NCI-H187 (cell line): ENCODE measurements around the gene CUL4A.
A peak's percentile ranks its signal among the peaks of the same experiment; 100 is the strongest.

Experiments
- DNase-seq, 2 experiments: peaks; one replicate each; lab custom pipeline; 2025; lab: John Stamatoyannopoulos, UW

The CUL4A gene

GRCh38 chr13:113208421-113209335 is 735 bp upstream of the CUL4A start, which contains the start of gene PCID2:
TSS of gene PCID2 (minus strand) at chr13:113208669. CDS start at chr13:113208634, 35 bp downstream.
- DNase-seq = peak; percentile 88 to 95

- DNase-seq = peak in 1 of 2 experiments; percentile 58
Measured at GRCh38 chr13:113209759-113210421, 477 bp downstream of the CUL4A start.

DNA sequence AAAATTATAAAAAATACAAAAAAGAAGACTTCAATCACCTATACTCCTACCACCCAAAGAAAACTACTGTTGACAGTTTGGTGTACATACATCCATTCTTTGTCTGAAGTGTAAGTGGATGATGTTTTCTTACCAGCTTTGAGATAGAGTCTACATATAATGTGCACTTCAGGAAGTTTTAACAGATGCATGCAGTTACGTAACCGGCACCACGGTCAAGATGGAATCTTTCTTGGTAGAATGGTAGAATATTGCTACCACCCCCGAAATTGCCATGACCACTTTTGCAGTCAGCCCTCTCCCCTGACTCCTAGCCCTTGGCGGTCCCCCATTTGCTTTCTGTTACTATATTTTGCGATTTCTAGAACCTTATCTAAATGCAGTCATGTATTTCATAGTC is 1.4 kb downstream of the CUL4A start:
- DNase-seq = no peak

GRCh38 chr13:113211774-113212173 is 2.4 kb downstream of the CUL4A start:
- no peak for DNase-seq

DNA sequence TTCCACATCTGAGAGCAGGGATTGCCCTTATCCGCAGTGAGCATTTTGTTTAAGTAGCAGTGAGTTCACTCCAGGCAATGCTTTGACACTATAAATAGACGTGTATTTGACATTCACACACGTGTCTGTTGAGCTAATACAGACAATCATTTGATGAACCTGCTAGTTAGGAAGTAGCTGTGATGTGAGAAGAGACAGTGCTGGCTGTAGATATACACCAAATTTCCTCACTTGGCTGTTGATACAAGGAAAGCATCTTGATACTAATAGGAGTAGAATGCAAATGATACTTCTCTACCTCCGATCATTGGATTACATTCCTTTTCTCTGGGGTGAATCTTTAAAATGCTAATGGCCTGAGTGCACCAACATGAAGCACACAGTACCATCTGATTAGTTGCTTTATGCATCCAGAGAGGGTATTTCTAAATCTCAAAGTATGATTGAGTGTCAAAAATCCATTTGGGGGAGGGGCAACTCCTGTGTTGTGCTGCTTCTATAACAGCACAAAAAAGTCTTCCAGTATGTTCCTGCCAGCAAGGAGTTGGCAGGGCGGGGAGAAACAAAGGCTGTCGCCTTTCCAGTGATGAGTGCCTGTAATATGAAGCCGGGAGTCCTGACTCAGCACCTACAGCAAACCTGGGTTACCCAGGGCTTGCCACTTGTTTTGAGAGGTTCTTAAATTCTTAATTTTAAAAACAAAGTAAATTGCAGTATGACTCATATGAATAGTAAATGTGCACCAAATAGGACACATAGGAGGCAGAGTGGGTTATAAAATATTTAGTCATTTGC is 7.0 kb downstream of the CUL4A start:
- peak; percentile 67 to 83 for DNase-seq

- no peak for DNase-seq
Measured at GRCh38 chr13:113218586-113218985, 9.2 kb downstream of the CUL4A start.

DNA sequence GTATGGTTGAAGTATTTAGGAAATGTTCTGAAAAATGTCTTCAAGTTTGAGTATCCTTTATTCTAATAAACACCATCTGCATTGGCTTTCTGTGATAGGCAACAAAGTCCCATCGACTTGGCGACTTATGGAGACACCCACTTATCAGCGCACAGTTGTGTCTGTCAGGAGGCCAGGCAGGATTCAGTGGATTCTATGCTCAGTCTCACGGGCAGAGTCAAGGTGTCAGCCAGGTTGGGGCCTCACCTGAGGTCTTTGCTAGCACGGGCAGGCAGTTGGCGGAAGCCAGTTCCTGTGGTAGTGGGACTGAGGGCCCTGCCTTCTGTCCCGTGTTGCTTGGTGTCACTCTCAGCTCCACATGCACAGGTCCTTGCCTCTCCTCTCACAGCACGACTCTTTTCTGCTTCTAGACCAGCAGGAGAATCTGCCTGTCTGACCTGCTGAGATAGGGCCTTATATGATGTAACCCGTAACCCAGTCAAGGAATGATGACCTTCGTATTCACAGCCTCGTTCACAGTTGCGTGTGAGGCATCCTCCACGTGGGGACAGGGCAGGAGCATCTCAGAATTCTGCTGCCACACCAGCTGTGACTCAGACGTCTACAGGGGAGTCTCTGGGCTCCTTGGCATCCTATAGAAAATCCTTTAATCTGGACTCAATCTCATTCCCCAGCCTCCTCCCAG is 10.0 kb downstream of the CUL4A start:
- no peak for DNase-seq

GRCh38 chr13:113220141-113220598 is 10.8 kb downstream of the CUL4A start:
- no peak for DNase-seq

DNA sequence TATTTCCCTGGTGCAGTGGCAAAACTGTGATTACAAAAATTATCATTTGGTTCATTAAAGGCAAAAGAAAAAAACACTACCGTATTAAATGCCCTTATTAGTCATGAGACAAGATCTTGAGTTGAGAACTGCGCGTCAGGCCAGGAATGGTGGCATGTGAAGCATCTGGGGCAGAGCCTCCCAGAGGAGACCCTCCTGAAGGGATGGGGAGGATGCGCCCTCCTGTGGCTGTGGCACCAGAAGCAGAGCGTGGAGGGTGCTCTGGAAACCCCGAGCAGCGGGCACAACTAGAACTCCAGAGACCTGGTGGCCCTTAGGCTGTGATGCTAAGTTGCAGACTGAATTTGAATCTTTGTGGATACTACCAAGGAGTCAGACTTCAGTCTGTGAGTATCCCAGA is 11.5 kb downstream of the CUL4A start:
- DNase-seq = no peak

- DNase-seq = no peak
Measured at GRCh38 chr13:113223070-113223469, 13.7 kb downstream of the CUL4A start.

DNA sequence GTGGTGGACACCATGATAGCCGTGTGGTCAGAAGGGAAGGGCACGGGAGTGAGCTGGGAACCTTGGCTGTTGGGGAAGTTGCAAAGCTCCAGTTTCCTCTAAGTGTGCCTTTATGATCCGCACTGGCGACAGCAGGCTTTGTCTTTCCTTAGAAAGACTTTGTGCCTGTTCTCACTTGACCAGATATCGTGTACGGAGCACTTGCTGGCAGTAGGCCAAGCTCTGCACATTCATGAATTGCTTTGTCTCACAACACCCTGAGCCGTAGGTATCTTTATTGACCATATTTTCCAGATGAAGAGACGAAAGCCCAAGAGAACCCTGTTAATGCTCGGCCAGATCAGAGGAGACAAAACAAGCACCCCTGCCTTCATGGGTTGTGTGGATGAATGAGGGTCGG is 15.1 kb downstream of the CUL4A start:
- no peak for DNase-seq

- no peak for DNase-seq
Measured at GRCh38 chr13:113225515-113225914, 16.1 kb downstream of the CUL4A start.

- DNase-seq = no peak
Measured at GRCh38 chr13:113226873-113227450, 17.5 kb downstream of the CUL4A start.

- DNase-seq = no peak
Measured at GRCh38 chr13:113229161-113229560, 19.7 kb downstream of the CUL4A start.

- no peak for DNase-seq
Measured at GRCh38 chr13:113229791-113230190, 20.4 kb downstream of the CUL4A start.

GRCh38 chr13:113231306-113232207 is 22.1 kb downstream of the CUL4A start:
- no peak for DNase-seq

DNA sequence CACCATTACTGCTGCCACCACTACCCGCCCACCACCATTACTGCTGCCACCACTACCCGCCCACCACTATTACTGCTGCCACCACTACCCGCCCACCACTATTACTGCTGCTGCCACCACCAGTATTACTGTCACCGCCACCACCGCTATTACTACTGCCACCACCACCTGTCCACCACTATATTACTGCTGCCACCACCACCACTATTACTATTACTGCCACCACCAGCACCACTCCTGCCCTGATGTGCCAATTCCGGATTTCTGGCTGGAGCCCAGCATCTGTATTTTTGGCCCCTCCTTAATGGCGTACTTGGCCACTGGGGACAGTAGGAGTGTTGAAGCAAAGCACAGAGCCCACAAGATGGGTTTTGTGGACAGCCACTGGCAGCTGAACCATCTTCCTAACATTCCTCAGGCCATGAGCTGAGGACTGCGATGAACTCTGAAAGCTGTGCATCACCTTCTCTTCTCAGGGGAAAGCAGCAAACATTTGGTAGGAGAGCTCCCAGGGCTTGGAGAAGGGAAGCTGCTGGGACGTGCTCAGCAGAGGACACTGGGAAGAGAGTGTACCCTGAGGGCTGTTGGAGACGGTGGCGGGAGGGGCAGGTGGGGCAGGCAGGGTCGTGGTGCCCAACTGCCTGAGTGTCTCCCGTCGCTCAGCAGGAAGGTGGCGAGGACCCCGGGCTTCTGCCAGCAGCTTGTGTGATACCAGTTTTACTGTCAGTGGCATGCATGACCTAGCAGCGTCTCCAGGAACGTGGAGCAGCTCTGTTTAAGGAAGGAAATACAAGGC is 23.0 kb downstream of the CUL4A start:
- no peak for DNase-seq

DNA sequence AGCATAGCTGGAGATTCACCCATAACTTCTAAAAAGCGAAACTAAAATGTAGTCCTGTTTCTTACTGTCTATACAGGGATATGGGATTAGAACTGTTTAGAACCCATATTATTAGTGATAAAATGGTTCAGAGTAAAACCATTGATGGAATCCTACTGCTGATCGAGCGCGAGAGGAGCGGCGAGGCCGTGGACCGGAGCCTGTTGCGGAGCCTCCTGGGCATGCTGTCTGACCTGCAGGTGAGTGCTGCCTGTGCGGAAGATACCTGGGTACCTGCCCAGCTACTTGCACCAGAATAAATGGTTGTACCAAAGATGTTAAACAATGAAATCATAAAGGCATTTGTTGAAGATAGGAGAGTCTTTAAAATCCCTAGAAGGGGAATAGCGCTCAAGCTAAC is 23.7 kb downstream of the CUL4A start:
- no peak for DNase-seq

GRCh38 chr13:113238536-113238935 is 29.1 kb downstream of the CUL4A start:
- no peak for DNase-seq
